Measurements from ENCODE around the gene PPP1R8.

Gene PPP1R8

GRCh38 chr1:27894521-27894920, 63.9 kb downstream of the PPP1R8 start:
- DNase-seq (ENCODE audit: low spot score) = no peak

All from activated CD4-positive, alpha-beta T cell treated with anti-CD3 and anti-CD28 coated beads, Interleukin-2, Interleukin-4, amounts not matched to agents 100 ng/mL and 50 ng/mL, durations not matched to agents 16 hours and 8 hours (primary cell).